HepG2 (cell line): ENCODE data around the gene PIK3R3. TPM values are rescaled to one million over a fixed set of nuclear protein-coding genes. Genes with fewer than 3 reads are reported as not detected.

Experiments
- ATAC-seq: fragments of 200-7000 bp; cut with Tn5 transposase; 3 replicates; pipeline ENCODE4 v1.9.1; 2020; ENCODE audit warnings: mild to moderate bottlenecking, moderate library complexity
- BruUV-seq: library from RNA; stranded (reverse); fragments of 400-500 nt; replicated peaks from 2 replicates; lab custom pipeline; 2021; lab: Mats Ljungman, UMichigan
- CTCF ChIA-PET: fragments of 300-600 bp; formaldehyde crosslinking; extraction: SDS; loops from one replicate; lab custom pipeline; 2021; ENCODE audit warnings: low total read pairs, inconsistent platforms, low intra/inter-chr PET ratio; lab: Yijun Ruan, JAX
- POLR2A ChIA-PET: fragments of 350-600 bp; sonication (Branson Sonifier 250); formaldehyde crosslinking; loops from one replicate; lab custom pipeline; 2020; ENCODE audit warnings: antibody characterized with exemption, inconsistent platforms; lab: Yijun Ruan, JAX
- DNase-seq: peaks from one replicate; pipeline ENCODE4 v3.0.0-alpha.2; 2015; ENCODE audit warnings: low spot score
- FAIRE-seq: peaks from 3 replicates; lab custom pipeline; 2011; peaks lifted over from hg19 to GRCh38; lab: Jason Lieb, UNC
- H2AFZ ChIP-seq: one replicate; pipeline ENCODE4 v1.6.1; 2011; ENCODE audit warnings: low read length, inconsistent platforms
- H3K27ac ChIP-seq: fragments of 300-600 bp; 3 replicates; pipeline ENCODE4 v1.8.0; 2011; ENCODE audit warnings: mixed run types, mild to moderate bottlenecking, mixed read lengths, low read length, inconsistent platforms; ENCODE audit not compliant: insufficient read depth; ENCODE audit errors: extremely low read length
- H3K27me3 ChIP-seq, 2 experiments: fragments of 200-600 bp in 1 of 2; 2 replicates in 1 of 2; 3 replicates in 1 of 2; pipeline versions ENCODE4 v1.6.0 to v1.8.0; 2011; ENCODE audit warnings: low read length in 2 of 2, mild to moderate bottlenecking in 2 of 2, moderate library complexity in 2 of 2, inconsistent platforms in 1 of 2; ENCODE audit not compliant: insufficient read depth in 2 of 2, control insufficient read depth in 1 of 2
- H3K36me3 ChIP-seq, 2 experiments: fragments of 200-600 bp in 1 of 2; replicated peaks in 1 of 2; 2 replicates in 1 of 2; 3 replicates in 1 of 2; pipeline versions ENCODE4 v1.5.1 to v1.8.0; 2011; ENCODE audit warnings: low read length in 2 of 2, inconsistent platforms in 1 of 2; ENCODE audit not compliant: insufficient read depth in 2 of 2, control insufficient read depth in 1 of 2
- H3K4me1 ChIP-seq: 2 replicates; pipeline ENCODE4 v1.5.1; 2012; ENCODE audit warnings: low read length, inconsistent platforms; ENCODE audit not compliant: insufficient read depth
- H3K4me2 ChIP-seq: 2 replicates; pipeline ENCODE4 v1.6.0; 2011; ENCODE audit warnings: low read depth, low read length, inconsistent platforms
- H3K4me3 ChIP-seq, 3 experiments: fragments of 200-600 bp in 1 of 3; sonication (generic), shearing (Covaris generic) in 1 of 3; replicated peaks in 1 of 3; 2 replicates each; pipeline ENCODE4 v1.5.1; 2011 to 2016; ENCODE audit warnings: low read length in 3 of 3, inconsistent platforms in 2 of 3, low read depth in 2 of 3, mild to moderate bottlenecking in 2 of 3, control low read depth in 1 of 3, mixed read lengths in 1 of 3; ENCODE audit not compliant: insufficient read depth in 1 of 3
- H3K79me2 ChIP-seq: one replicate; pipeline ENCODE4 v1.6.1; 2011; ENCODE audit warnings: low read length, inconsistent platforms; ENCODE audit not compliant: insufficient read depth
- H3K9ac ChIP-seq: 2 replicates; pipeline ENCODE4 v1.6.0; 2011; ENCODE audit warnings: mild to moderate bottlenecking, low read depth, low read length, inconsistent platforms; ENCODE audit not compliant: insufficient read depth
- H3K9me3 ChIP-seq: 2 replicates; pipeline ENCODE4 v1.5.1; 2012; ENCODE audit warnings: mild to moderate bottlenecking, low read length
- H4K20me1 ChIP-seq: 2 replicates; pipeline ENCODE4 v1.6.0; 2011; ENCODE audit warnings: inconsistent platforms, mild to moderate bottlenecking, low read length, moderate library complexity; ENCODE audit not compliant: insufficient read depth
- DPF2 ChIP-seq: sonication (generic); formaldehyde crosslinking; IDR thresholded peaks from 2 replicates; pipeline ENCODE4 v1.4.0; 2020; ENCODE audit warnings: mild to moderate bottlenecking, low read depth, missing genetic modification reagents, borderline replicate concordance
- HMG20B ChIP-seq: conservative IDR thresholded peaks from 2 replicates; pipeline ENCODE4 v1.6.1; 2016; ENCODE audit warnings: missing genetic modification reagents, missing compliant biosample characterization
- HNRNPLL ChIP-seq: fragments of 200-400 bp; formaldehyde crosslinking; IDR thresholded peaks from 2 replicates; pipeline ENCODE4 v1.6.1; 2017; ENCODE audit warnings: mild to moderate bottlenecking, low read depth, low read length; ENCODE audit not compliant: poor library complexity, severe bottlenecking
- NR2F6 ChIP-seq, 2 experiments: IDR thresholded peaks; 2 replicates each; pipeline ENCODE4 v1.6.1; 2016; ENCODE audit warnings: antibody characterized with exemption in 1 of 2, mild to moderate bottlenecking in 1 of 2
- ZNF501 ChIP-seq: sonication (generic); formaldehyde crosslinking; IDR thresholded peaks from 2 replicates; pipeline ENCODE4 v1.5.1; 2020; ENCODE audit warnings: mild to moderate bottlenecking, moderate library complexity, missing genetic modification reagents
- ZNF713 ChIP-seq: sonication (generic); formaldehyde crosslinking; IDR thresholded peaks from 2 replicates; pipeline ENCODE4 v1.4.0; 2020; ENCODE audit warnings: mild to moderate bottlenecking, missing genetic modification reagents
- WGBS: methylation state at CpG from one replicate; pipeline ENCODE4 v1.1.6; 2017; ENCODE audit warnings: low lambda C conversion rate; 5-methylcytosine and 5-hydroxymethylcytosine counted together
- in situ Hi-C: cut with HindIII; loops from 2 replicates; pipeline ENCODE4 v1.10.0; 2017; ENCODE audit warnings: low pct_unique_long_range_greater_than_20kb; ENCODE audit not compliant: extremely low pct_ligation_motif_present
- intact Hi-C: fragments of 100-400 bp; cut with micrococcal nuclease; formaldehyde crosslinking; loops from one replicate; pipeline ENCODE4 v1.10.0; 2022; ENCODE audit not compliant: unreplicated experiment
- polyA plus RNA-seq, 8 experiments: library from polyadenylated mRNA; depleted of rRNA in 3 of 8; stranded (reverse) in 7 of 8; unstranded in 1 of 8; fragments of >200 nt; fragmentation: Illumina TruSeq in 4 of 8; extraction: Trizol in 4 of 8; gene quantifications; 2 replicates each; pipeline versions ENCODE4 v1.2.1 to v1.2.3, GENCODE V29; 2011 to 2016; ENCODE audit warnings: low read depth in 4 of 8, missing spikeins in 1 of 8, mixed read lengths in 1 of 8; ENCODE audit not compliant: insufficient read depth in 1 of 8
- total RNA-seq, 5 experiments: library from RNA; depleted of rRNA; stranded (reverse); fragments of >200 nt; fragmentation: Illumina TruSeq; extraction: Trizol; gene quantifications; 2 replicates each; pipeline ENCODE4 v1.2.3, GENCODE V29; 2016; ENCODE audit warnings: low read depth in 1 of 5
- TF ChIP-seq, protein P1 (sequence below): sonication (generic); formaldehyde crosslinking; IDR thresholded peaks from 2 replicates; pipeline ENCODE4 v1.5.0; 2020; ENCODE audit warnings: mild to moderate bottlenecking, missing genetic modification reagents, borderline replicate concordance
- TF ChIP-seq, protein P2 (sequence below): sonication (generic); formaldehyde crosslinking; IDR thresholded peaks from 2 replicates; pipeline ENCODE4 v1.5.0; 2020; ENCODE audit warnings: missing genetic modification reagents

PIK3R3 gene
- total and polyA plus RNA-seq, 2 of the 13 experiments (the other 11 are each of a cell fraction or from before 2014, with no cell fraction given), result 0.37 to 6.9 TPM

DNA sequence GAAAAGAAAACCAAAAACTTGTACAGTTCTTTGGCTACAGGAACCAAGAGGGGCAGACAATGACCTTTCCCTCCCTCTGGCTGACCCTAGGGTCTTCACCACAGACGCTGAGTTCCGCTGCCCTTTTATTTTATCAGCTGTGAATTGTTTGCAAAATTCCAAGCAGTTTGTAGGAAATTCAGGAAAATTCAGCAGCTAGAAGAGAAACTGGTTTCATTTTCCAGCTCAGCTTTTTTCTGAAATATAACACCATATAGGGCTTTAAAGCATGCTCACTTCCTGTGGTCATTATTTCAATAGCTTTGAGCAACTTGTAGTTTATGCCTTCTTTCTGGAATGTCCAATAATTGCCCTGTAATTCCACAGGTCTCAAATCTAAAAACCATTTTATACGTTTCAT, 5.5 kb upstream of the PIK3R3 start:
- intact Hi-C loops (no loop called here), in situ Hi-C loops (no loop called here)
- peak overlapping the region in 2 of 3 experiments; percentile 14 to 29; a peak in 2 of 6 replicates for H3K4me3 ChIP-seq
- DNase-seq (no peak), ATAC-seq (no peak), FAIRE-seq (no peak)
- WGBS, result 11% methylated on average over 3 of the region's 3 CpGs
- no peak overlapping the region for H3K27ac ChIP-seq
- H3K9ac ChIP-seq, result no peak overlapping the region
- H3K36me3 ChIP-seq, result no peaks in the 10 kb centered on the region
- POLR2A ChIA-PET, result no interaction called here
- no peak for TF ChIP-seq ZNF713
- TF ChIP-seq DPF2 (CRISPR knock-in tag), result no peak
- TF ChIP-seq, protein P1, sequence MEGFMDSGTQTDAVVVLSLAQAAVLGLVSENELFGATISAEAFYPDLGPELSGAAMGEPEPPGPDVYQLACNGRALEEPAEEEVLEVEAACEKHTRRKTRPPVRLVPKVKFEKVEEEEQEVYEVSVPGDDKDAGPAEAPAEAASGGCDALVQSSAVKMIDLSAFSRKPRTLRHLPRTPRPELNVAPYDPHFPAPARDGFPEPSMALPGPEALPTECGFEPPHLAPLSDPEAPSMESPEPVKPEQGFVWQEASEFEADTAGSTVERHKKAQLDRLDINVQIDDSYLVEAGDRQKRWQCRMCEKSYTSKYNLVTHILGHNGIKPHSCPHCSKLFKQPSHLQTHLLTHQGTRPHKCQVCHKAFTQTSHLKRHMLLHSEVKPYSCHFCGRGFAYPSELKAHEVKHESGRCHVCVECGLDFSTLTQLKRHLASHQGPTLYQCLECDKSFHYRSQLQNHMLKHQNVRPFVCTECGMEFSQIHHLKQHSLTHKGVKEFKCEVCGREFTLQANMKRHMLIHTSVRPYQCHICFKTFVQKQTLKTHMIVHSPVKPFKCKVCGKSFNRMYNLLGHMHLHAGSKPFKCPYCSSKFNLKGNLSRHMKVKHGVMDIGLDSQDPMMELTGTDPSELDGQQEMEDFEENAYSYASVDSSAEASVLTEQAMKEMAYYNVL (CRISPR knock-in tag), result peak; percentile 39; the same call in 1 of the 2 replicates
- no peak for TF ChIP-seq HMG20B (CRISPR knock-in tag)
- TF ChIP-seq HNRNPLL, result no peak
- TF ChIP-seq, protein P2, sequence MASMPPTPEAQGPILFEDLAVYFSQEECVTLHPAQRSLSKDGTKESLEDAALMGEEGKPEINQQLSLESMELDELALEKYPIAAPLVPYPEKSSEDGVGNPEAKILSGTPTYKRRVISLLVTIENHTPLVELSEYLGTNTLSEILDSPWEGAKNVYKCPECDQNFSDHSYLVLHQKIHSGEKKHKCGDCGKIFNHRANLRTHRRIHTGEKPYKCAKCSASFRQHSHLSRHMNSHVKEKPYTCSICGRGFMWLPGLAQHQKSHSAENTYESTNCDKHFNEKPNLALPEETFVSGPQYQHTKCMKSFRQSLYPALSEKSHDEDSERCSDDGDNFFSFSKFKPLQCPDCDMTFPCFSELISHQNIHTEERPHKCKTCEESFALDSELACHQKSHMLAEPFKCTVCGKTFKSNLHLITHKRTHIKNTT, result no peak
- 0 out of 2 replicates have a peak, but pooled peaks have one; percentile 34 for TF ChIP-seq ZNF501 (CRISPR knock-in tag)
- TF ChIP-seq NR2F6 (IDR thresholded peaks at IDR 0.05), result peak; percentile 25; the same call in 1 of the 2 replicates
- no peak for TF ChIP-seq NR2F6 (CRISPR knock-in tag; IDR thresholded peaks at IDR 0.05)
- CTCF ChIA-PET, result no interaction called here
- H3K4me1 ChIP-seq, result peaks cover 24% of the 10 kb centered on the region
- BruUV-seq, result no TSS peak
- no peaks in the 10 kb centered on the region for H3K79me2 ChIP-seq
- H3K27me3 ChIP-seq, result peaks cover 2 to 6% of the 10 kb centered on the region in 2 experiments; a peak in 2 of 5 replicates
- no peaks in the 10 kb centered on the region for H3K9me3 ChIP-seq
- peak overlapping the region; percentile 61 for H3K4me2 ChIP-seq
- H4K20me1 ChIP-seq, result no peaks in the 10 kb centered on the region
- no peak overlapping the region for H2AFZ ChIP-seq
